T1000 (cell line): ENCODE results near the gene ARMC9.
A peak's percentile ranks its signal among the peaks of the same experiment; 100 is the strongest.
"Not testable (repeated sequence)": the region's sequence is repeated elsewhere in the genome, so short reads cannot be mapped to it uniquely, and the experiment has no call there.

ENCODE experiments used
- DNase-seq: peaks from one replicate; lab custom pipeline; 2025; ENCODE audit warnings: mixed read lengths; lab: John Stamatoyannopoulos, UW

Gene ARMC9

GRCh38 chr2:231290321-231291015, 92.0 kb downstream of the ARMC9 start:
- no peak for DNase-seq

- no peak for DNase-seq
These were observed 94.2 kb downstream of the ARMC9 start for GRCh38 chr2:231292472-231293134.

- DNase-seq: no peak
These were observed 94.7 kb downstream of the ARMC9 start for GRCh38 chr2:231293163-231293562.

GRCh38 chr2:231294116-231294515, 95.7 kb downstream of the ARMC9 start:
- DNase-seq: no peak

- DNase-seq: no peak
These were observed 96.3 kb downstream of the ARMC9 start for GRCh38 chr2:231294571-231295362.

- no peak for DNase-seq
These were observed 96.9 kb downstream of the ARMC9 start for GRCh38 chr2:231295363-231295655.

- no peak for DNase-seq
These were observed 98.1 kb downstream of the ARMC9 start for GRCh38 chr2:231296401-231296974.

DNA sequence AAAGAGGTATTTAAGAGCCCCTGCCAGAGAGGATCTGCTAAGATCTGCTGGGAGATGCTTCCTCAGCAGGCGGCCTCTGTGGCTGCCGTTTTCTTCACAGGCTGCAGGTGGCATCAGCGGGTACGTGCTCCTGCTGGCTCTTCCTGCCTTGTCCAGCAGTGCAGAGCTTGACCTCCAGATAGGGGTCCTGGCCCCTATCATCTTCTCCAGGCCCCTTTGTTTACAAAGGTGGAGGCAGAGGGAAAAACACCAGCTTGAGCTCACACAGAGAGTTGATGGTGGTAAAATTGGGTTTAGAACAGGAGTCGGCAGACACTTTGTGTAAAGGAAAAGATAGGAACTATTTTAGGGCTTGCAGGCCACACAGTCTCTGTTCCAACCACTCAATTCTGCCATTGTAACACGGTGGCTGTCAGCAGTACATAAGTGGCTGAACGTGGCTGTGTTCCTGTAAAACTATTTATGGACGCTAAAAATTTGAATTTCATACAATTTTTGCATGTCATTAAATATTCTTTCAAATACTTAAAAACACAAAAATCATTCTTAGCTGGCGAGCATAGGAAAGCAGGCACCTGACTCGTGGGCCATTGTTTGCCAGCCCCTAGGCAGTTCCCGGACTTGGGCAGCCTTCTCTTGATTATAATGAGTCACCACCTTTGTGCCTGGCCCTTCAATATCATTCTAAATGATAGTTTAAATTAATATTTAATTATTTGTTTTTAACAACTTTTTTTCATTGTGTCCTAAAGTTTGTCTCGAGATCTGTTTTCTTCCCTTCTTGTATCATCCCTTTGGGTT, 98.9 kb downstream of the ARMC9 start:
- DNase-seq: peak; percentile 13

GRCh38 chr2:231298091-231298490, 99.7 kb downstream of the ARMC9 start:
- DNase-seq: no peak

DNA sequence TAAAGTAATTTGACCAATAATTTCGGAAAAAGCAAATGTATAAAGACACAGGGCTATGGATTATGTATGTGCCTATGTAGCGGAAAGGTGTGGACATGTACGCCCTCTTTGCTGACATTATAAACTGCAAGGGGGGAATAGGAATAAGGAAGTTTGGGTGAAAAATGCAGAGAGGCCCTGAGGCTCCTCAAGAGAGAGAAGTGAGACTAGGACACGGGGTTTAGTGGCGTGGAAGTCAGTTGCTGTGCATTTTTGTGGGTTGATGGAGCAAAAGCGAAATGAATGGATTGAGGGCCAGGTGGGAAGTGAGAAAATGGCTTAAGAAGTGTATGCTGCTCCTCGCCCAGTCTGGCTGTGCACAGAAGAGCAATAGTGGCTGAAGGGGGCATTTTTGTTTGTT, 100.8 kb downstream of the ARMC9 start:
- no peak for DNase-seq

DNA sequence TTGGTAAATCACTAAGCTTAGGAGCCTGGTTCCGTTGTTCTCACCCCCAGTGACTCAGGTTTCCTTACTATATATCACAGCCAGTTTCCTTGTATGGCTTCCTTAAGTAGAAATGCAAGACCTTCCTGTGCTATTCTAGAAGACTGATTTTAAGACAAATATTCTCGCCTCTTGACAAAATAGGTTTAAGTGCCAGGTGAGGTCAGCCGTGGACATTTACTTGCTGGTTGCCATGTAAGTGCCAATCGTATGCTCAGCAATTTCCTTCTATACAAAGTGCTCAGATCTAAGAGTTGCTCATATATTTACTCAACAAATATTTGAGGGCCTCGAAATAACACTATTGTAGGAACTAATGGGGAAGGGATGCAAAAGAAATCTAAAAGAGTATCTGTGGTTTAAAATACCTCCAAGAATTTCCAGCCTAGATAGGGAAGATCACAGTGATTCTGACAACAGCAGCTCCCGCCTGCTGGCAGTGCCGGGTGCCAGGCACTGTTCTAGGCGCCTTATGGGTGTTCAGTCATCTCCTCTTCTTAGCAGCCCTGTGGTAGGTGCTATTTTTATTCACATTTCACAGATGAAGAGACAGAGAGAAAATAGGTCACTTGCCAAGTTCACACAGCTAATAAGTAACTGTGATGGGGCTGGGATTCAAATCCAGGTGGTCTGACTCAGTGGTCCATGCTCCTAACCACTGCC, 101.7 kb downstream of the ARMC9 start:
- DNase-seq: no peak

- DNase-seq: no peak
These were observed 102.3 kb downstream of the ARMC9 start for GRCh38 chr2:231300722-231301076.

DNA sequence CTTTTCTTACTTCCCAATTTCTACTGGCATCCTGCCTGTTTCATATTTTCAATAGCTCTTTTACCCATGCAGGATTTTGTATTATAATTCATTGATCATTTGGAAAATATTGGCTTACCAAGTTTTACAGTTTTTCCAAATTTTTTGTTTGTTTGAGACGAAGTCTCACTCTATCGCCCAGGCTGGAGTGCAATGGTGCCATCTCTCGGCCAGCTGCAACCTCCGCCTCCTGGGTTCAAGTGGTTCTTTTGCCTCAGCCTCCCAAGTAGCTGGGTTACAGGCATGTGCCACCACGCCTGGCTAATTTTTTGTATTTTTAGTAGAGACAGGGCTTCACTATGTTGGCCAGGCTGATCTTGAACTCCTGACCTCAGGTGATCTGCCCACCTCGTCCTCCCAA, 105.8 kb downstream of the ARMC9 start:
- not testable (repeated sequence) for DNase-seq

DNA sequence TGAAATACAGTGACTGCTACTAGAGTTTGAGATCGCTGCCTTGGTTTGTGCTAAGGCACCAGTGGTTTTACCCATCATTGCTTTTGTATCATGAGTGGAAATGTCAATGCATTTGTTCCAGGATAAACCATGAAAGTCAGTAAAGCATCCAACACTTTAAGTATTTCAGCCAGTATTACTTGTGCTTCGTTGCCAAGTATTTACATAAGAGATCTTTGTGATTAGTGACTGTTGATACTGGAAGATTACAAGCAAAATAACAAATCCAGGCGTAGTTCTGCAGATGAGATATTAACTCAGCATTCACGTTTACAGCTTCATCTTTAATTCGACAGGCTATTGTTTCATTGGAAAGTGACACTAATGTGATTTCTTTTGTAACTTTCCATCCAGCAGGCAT, 106.8 kb downstream of the ARMC9 start:
- no peak for DNase-seq

GRCh38 chr2:231306791-231307393, 108.5 kb downstream of the ARMC9 start:
- DNase-seq: no peak

DNA sequence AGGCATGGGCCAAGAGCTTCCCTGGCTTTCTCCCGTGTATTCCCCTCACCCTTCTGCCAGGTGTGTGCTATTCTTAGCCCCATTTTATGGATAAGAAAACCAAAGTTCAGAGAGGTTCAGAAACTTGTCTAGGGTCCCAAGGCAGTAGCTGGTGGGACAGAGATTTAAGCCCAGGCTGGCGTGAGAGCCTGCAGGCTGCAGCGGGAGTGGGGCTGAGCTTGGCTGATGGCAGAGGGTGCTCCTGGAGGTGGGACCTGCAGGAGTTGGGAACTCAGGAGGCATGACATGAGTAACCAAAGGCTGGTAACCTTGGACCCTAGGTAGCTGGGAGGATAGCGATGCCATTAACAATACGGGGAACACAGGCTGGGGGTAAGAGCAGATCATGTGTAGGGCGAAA, 109.8 kb downstream of the ARMC9 start:
- DNase-seq: no peak

DNA sequence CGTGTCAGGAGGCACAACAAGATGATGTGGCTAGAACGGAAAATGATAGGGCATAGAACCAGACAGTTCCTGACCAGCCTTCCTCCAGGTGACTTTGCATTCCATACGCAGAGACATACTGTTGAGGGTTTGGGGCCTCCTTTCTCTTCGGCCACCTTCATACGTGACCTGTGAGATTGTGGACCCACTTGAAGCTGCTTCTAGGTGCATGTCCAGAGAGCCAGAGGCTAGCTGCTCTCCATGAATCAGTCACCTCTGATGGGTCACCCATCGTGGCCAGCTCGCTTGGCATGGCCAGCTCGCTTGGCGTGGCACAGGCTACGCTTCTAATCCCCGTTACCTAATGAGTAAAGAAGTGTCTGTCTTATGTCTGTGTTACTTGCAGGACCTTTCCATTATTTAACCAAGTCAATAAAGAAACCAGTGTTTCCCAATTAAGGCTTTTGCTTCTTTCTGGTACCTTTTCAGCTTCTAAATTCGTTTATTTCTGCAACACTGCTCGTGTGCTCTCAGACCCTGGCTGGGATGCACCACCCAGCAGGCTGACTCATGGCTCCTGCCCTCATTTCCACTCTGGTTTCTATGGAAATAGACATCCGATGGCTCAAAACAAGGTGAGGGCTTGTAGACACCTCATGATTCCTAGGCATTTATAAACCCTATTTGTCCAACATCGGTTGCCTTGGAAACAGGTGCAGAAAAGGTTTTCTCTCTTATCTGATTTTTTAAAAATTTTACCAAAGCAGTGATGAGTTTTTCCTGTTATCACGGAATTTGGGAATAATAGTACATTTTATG, 110.4 kb downstream of the ARMC9 start:
- peak; percentile 14 for DNase-seq

GRCh38 chr2:231312066-231312465, 113.6 kb downstream of the ARMC9 start:
- no peak for DNase-seq

DNA sequence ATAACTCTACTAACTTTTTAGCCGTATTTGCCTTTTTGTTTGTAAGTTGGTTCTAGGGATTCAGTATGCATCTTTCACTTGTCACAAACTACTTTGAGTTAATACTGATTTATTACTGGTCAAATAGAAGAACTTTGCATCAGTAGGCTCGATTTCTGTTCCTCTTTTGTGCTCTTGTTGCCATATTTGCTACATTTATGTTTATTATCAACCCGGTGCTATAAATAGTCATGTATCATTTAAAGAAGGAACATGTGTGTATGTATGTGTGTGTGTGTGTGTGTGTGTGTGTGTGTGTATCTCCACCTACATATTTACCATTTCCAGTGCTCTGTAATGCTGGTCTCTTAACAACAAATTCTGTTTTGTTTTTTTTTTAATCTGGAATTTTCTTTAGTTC, 117.5 kb downstream of the ARMC9 start:
- no peak for DNase-seq

DNA sequence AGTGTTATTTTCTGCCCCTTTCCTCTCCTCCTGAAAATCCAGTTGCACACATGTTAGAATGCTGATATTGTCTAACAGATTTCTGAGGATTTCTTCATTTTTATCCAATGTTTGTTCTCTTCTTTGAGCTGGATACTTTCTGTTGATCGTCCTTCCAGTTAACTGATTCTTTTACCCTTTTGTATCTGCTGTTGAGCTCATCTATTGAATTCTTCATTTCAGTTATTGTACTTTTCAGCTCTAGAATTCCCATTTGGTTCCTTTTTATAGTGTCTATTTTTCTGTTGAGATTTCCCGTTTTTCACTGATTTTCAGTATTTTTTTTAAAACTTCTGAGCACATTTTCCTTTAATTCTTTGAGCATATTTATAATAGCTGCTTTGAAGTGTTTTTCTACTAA, 119.1 kb downstream of the ARMC9 start:
- DNase-seq: no peak
